GM11168 (cell line): ENCODE results near the gene CEBPB.
"Not testable (repeated sequence)": the region's sequence is repeated elsewhere in the genome, so short reads cannot be mapped to it uniquely, and the experiment has no call there.

ENCODE experiments used
- in situ Hi-C: fragments of 300-500 bp; cut with MboI; formaldehyde crosslinking; loops from one replicate; pipeline ENCODE4 v1.12.0; 2022; ENCODE audit warnings: low sequenced_read_pairs; ENCODE audit not compliant: unreplicated experiment

CEBPB gene

GRCh38 chr20:50165684-50166554, 24.7 kb upstream of the CEBPB start:
- in situ Hi-C loops = loop anchor here (5.0 kb wide), 1 partner anchor 184 kb away; the partner anchor contains the start of gene SNAI1

DNA sequence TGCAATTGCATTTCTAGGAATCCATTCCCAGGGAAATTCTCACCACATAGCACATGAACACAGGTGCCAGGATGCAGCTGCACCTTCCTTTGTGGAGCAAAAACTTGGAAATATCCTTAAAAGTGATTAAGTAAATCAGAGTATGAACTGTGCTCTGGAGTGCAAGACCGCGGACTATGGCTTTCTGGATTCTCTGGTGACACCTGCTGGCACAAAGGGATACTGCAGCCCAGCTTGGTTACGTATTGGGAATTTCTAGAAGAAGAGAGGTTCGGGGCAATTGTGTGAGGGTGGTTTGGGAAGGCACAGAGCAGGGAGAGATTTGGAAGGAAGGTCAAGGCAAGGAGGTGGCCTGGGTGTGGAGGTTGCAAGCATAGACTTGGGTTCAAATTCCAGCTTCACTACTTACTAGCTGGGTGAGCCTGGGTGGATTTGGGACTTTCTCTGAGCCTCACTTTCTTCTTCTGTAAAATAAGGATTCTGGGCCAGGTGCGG, 21.3 kb upstream of the CEBPB start:
- in situ Hi-C loops = loop anchor here (5.0 kb wide), 1 partner anchor 187 kb away; the partner anchor contains the start of gene SNAI1

- in situ Hi-C loops = no loop called here
Measured at GRCh38 chr20:50170549-50171220, 19.9 kb upstream of the CEBPB start.

DNA sequence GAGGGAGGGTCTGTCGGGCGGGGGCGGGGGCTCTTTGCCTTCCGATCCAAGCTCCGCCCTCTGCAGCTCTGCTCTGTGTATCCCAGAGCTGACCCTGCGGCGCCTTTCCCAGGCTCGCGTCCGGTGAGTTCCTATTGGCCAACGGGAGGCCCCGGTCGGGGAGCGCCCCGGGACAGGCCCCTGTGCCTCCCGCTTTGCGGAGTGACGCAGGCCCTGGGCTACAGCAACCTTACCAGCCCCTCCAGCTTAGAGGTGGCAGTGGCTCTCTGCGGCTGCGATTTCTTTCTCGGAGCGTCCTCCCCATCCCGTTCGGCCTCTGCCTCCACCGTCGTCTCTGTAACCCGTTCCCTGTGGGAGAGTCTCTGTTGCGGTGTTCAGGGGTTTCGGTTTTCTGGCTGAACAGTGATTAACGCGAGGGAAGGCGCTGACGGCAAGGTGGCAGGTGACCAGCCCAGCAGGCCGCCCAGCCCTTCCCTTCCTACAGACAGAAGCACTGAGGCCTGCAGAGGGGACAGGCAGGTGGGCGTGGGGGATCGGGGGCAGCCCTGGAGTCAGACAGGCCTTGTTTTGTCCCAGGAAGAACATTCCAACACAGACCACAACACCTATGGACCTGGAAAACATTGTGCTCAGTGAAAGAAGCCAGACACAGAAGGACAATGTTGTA, 18.1 kb upstream of the CEBPB start:
- in situ Hi-C loops = no loop called here

DNA sequence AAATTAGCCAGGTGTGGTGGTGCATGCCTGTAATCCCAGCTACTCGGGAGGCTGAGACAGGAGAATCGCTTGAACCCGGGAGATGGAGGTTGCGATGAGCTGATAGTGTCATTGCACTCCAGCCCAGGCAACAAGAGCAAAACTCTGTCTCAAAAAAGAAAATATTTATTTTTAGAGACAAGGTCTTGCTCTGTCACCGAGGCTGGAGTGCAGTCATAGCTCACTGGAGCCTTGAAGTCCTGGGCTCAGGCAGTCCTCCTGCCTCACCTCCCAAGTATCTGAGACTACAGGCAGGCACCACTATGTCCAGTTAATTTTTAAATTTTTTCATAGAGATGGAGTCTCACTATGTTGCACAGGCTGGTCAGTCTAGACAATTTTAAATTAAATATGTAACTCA, 16.2 kb upstream of the CEBPB start:
- in situ Hi-C loops = no loop called here

DNA sequence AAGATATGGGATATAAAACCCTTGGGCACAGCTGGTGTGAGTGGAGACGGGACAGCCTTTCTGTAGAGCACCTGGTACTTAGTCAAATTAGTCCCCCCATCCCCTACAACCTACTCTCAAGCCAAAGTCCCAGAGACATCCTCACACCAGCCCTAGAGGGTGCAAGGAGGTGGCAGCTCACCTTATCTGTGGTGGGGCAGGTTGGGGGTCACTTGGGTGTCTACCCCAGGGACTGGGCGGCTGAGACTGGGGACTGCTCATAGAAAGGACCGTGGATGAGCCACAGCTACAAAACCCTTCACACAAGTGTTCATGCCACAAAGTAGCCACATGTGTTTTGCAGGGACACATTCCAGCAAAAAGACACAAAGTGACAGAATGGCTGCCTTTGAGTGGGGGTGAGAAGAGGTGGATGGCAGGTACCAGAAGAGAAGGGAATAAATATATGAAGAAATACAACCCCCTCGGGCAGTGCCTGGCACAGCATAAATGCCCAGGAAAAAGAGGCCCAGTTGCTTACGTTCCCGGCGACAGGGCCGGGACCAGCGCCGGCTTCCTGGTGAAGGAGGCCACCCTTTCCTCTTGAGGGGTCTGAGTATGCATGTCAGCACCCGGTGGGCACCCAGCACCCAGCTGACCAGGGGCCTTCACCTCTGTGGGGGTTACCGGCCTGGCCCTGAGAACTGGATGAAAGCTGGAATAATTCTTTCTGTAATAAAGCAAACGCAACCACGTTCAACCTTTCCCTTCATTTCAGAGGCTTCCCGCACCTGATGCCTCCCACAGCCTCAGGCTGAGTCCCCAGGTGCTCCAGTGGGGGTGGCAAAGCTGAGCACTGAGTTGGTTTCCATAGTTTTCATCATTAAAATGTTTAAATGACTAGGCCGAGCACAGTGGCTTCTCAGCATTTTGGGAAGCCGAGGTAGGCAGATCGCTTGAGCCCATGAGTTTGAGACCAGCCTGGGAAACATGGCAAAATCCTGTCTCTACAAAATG, 14.4 kb upstream of the CEBPB start:
- in situ Hi-C loops = no loop called here

GRCh38 chr20:50178672-50179071, 12.0 kb upstream of the CEBPB start:
- in situ Hi-C loops = not testable (repeated sequence)

DNA sequence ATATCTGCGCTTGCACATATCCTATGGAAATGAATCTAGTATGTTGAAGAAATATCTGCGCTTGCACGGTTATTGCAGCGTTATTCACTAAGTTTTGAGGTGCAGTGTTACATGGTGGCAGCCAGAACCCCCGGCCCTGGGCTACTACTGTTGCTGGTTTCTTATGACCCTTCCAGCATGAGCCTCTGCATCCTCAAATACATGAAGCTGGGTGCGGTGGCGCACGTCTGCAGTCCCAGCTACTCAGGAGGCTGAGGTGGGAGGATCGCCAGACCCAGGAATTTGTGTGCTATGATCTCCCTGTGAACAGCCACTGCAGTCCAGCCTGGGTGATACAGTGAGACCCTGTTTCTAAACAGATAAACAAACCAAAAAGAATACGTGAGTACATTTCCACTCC, 9.3 kb upstream of the CEBPB start:
- in situ Hi-C loops = loop anchor here (5.0 kb wide), 2 partner anchors 281 to 396 kb away; no protein-coding TSS in a partner anchor

GRCh38 chr20:50182346-50182745, 8.3 kb upstream of the CEBPB start:
- in situ Hi-C loops = loop anchor here (5.0 kb wide), 2 partner anchors 280 to 395 kb away; no protein-coding TSS in a partner anchor

GRCh38 chr20:50185426-50185825, 5.2 kb upstream of the CEBPB start:
- in situ Hi-C loops = no loop called here

- in situ Hi-C loops = no loop called here
Measured at GRCh38 chr20:50186151-50186885, 4.3 kb upstream of the CEBPB start.

DNA sequence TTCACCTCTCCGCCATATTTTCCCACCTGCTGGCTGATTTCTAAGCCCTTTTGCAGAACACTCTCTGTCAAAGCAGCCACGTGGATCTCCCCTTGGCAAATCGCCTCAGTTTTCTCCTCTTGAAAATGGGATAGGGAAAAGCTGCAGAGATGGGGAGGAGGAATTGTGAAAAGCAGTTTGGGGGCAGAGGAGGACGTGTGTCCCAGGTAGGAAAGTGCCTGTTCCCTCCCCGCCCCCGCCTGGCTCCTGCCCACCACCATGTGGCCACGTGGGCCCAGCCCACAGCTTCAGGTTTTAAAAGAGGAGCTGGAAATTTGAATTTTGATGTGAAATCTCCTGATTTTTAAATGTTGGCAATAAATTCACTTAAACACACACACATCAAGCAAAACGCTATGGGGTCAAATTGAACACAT, 3.6 kb upstream of the CEBPB start:
- in situ Hi-C loops = no loop called here

GRCh38 chr20:50187403-50188051, 3.1 kb upstream of the CEBPB start:
- in situ Hi-C loops = no loop called here

DNA sequence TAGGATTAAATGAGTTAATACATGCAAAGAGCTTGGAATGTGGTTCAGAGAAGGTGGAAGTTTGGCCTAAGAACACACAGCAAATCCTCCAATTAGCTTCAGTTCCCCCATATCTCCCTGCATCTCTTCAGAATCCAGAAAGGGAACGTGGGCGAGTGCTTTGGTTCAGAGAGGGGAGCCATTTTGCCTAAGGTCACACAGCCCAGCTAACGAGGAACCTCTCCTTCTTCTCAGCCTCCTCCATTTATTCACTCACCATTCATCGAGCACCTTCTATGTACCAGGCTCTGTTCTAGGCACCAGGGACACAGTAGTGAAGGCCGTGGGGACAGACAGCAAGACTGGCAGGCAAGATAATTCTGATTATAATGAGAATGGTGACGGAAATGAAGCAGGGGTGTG, 2.3 kb upstream of the CEBPB start:
- in situ Hi-C loops = no loop called here

- in situ Hi-C loops = no loop called here
Measured at GRCh38 chr20:50188879-50189680, 1.6 kb upstream of the CEBPB start.

- in situ Hi-C loops = no loop called here
Measured at GRCh38 chr20:50189681-50190250, 864 bp upstream of the CEBPB start.

DNA sequence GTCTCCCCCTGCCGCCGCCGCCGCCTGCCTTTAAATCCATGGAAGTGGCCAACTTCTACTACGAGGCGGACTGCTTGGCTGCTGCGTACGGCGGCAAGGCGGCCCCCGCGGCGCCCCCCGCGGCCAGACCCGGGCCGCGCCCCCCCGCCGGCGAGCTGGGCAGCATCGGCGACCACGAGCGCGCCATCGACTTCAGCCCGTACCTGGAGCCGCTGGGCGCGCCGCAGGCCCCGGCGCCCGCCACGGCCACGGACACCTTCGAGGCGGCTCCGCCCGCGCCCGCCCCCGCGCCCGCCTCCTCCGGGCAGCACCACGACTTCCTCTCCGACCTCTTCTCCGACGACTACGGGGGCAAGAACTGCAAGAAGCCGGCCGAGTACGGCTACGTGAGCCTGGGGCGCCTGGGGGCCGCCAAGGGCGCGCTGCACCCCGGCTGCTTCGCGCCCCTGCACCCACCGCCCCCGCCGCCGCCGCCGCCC, 474 bp downstream of the CEBPB start:
- in situ Hi-C loops = no loop called here
